HG02678 (cell line): ENCODE data around the gene PLPP2.

ENCODE experiments used
- ATAC-seq: cut with Tn5 transposase; IDR thresholded peaks from one replicate; pipeline ENCODE4 v1.9.1; 2021; ENCODE audit warnings: mild to moderate bottlenecking, moderate library complexity; ENCODE audit not compliant: unreplicated experiment

The PLPP2 gene

GRCh38 chr19:294341-294945, 3.2 kb upstream of the PLPP2 start:
- no peak for ATAC-seq

GRCh38 chr19:293436-294110, 2.4 kb upstream of the PLPP2 start:
- ATAC-seq = no peak

DNA sequence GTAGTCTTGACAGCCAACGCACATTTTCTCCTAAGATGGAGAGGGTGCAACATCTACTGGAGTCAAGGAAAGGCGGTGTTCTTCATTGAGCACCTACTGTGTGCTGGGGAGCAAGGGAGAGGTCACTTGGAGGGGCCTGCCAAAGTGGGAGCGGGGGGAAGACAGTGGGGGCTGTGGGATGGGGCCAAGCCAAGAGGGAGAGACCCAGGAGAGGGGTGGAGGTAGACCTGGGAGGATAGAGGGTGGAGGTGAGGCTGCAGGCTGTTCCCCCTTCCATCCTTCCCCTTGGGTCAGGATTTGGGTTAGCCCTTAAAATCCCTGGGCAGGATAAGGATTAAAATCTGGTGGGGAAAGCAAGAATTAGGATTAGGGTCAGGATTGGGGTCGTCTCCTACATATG, 1.7 kb upstream of the PLPP2 start:
- no peak for ATAC-seq

GRCh38 chr19:292281-292884, 1.2 kb upstream of the PLPP2 start:
- ATAC-seq = no peak

GRCh38 chr19:291561-292280, 518 bp upstream of the PLPP2 start:
- ATAC-seq = no peak

DNA sequence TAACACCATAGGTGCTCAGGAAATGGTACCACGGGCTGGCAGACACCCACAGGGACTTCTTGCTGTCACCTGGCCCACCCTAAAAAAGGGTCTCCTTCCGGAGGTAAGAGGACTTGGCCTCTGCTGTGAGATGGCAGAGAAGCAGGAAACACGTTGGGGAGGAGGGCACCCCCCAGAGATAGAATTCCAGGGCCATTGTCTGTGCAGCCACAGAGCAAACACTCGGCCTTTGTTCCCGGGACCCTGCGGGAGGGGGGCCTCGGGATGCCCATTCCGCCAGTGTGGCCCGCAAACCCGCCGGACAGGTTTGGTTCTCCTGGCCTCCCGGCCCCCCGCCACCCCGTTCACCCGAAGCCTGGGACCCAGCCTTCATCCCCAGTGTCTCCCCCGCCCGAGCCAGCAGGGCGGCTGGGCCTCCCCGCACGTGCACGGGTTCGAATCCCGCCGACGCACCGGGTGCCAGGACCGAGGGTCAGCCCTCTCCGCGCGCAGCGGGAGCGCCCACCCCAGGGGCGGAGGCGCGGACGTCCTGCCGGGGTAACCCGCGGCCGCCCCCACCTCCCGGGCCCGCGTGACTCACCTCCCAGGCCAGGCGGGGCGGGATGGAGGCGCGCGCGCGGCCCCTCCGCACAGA, 714 bp downstream of the PLPP2 start:
- no peak for ATAC-seq

- ATAC-seq = no peak
These were observed 1.4 kb downstream of the PLPP2 start for GRCh38 chr19:289651-290371.

DNA sequence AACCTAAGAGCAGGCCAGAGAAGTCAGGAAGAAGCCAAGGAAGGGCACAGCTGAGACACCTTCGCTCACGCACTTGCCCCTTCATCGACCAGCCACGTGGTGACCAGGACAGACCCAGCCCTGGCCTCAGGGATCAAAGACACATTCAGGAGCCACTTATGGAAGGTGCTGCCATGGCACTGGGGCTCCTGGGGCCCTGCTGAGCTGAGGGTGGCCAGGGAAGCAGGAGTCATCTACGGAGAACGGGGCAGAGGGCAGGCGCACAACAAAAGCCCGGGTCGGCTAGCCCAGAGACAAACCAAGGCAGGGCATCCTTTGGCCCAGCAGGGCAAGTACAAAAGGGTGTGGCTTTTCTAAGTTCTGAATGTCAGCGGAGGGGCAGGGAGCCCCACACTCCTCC, 2.3 kb downstream of the PLPP2 start:
- ATAC-seq = no peak

GRCh38 chr19:287381-287871, 3.8 kb downstream of the PLPP2 start:
- ATAC-seq = no peak

DNA sequence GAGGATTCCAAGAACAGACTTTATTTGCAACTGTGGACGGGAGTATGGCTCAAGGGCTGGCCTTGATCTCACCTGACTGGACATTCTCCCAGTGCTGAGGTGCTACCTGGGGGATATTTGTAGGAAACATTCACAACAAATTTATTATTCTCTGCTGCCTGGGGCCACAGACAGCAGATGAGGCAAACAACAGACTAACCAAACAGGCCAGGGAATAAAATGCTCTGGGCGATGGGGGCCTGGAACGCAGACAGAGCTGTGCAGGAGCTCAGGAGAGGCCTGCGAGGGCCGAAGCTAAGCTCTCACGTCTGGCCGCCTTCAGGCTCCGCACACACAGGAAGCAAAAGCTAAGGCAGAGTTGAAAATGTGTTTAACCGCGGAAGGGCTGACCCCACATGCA, 7.8 kb downstream of the PLPP2 start:
- no peak for ATAC-seq

DNA sequence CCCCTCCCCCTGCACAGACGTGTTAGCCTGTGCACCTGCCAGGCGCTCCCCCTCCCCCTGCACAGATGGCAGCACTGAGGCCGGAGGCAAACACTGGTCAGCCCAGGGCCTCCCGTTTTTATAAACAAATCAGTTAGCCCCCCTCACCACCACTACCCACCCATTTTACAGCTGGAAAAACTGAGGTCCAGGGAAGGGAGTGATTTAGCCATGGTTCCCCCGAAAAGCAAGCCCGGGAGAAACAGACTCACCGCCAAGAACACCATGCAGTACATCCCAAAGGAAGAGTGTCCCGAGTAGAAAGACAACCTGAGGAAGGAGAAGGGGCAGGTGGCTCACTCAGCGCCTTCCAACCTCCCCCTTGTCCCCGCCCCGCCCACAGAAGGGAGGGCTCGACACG, 8.7 kb downstream of the PLPP2 start:
- no peak for ATAC-seq

GRCh38 chr19:281992-282391, 9.2 kb downstream of the PLPP2 start:
- ATAC-seq = no peak

DNA sequence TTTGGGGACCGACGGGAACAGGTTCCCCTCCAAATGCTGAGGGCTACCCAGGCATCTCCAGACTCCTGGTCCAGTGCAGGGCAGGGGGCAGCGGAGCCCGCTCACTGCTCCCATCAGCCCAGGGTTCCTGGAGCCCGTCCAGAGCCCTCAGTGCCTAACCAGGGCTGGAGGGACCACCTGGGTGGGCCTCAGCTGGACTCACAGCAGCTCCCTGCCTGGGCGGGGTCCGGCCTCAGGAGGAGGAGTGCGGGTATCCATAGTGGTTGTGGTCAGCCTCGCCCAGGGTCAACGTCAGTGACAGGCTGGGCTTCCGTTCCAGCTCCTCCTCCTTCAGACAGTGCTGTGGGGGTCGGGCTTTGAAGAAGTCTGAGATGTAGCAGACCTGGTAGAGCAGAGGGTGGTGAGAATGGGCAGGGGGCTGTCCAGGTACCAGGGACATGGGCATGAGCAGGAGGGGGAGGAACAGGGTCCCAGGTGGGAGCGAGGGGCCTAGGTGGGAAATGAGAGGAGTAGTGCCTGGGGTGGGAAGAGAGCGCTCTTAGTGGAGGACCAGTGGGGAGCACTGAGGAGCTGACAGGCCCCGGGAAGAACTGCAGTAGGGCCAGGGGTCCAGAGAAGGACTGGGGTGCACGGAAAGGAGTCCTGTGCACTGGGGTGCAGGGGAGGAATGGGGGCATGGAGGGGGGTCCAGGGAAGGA, 9.9 kb downstream of the PLPP2 start:
- ATAC-seq = no peak

DNA sequence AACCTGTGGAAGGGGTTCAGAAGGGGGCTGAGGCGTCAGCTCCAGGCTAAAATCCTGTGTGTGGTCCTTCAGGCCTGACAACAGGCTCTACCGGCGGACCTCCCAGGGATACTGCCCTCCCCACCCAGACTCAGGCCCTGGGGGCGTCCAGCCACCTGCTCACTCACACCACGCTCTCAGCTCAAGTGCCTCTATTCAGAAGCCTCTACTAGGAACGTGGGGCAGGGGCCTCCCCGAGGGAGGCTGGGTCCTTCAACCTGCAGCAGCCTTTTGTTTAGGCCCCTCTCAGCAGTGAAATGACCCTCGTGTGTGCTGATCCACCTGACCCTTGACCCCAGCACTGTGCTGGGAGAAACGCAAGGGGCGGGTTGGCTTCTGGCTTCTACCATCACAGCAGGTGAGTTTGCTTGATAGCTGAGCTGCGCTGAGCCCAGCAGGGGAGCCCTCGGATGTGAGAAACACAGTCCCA, 10.6 kb downstream of the PLPP2 start:
- no peak for ATAC-seq

- no peak for ATAC-seq
These were observed 11.5 kb downstream of the PLPP2 start for GRCh38 chr19:279656-280055.

DNA sequence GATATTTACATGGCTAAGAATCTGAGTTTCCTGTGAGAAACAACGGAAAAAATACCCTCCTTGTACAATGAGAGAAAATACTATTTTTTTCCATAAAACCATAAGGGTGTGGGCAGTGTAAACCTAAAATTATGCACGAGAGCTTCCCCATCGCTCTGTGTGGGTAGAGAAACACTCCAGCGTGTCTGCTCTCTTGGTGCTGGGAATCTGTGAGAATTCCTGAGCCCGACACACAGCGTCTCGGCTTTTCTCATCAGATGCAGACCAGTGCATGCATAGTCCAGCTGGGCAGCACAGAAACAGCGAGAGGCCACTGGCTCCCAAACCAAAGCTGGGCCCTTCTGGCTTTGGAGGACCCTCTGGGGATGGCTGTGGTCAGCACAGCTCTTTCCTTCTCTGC, 12.0 kb downstream of the PLPP2 start:
- no peak for ATAC-seq

DNA sequence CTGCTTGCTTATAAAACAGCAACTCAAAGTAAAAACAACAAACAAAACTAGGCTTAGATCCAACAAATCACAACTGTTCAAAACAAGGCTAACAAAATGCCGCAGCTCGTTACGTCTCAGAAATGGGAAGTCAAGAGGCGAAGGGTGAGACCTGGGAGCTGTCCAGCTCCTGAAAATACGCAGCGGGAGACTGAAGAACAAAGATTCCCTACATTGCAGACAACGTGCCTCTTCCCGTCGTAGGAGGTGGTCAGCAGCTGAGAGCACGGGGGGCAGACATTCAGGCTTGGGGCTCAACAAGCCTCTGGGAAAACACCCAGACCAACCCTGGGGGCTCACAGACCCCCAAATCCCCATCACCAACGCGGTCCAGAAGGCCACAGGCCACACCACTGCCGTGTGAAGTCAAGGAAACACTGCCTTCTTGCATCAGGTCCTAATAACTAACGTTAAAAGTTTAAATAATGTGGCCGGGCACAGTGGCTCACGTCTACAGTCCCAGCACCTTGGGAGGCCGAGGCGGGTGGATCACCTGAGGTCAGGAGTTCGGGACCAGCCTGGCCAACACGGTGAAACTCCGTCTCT, 13.5 kb downstream of the PLPP2 start:
- no peak for ATAC-seq

GRCh38 chr19:277131-277530, 14.1 kb downstream of the PLPP2 start:
- no peak for ATAC-seq

DNA sequence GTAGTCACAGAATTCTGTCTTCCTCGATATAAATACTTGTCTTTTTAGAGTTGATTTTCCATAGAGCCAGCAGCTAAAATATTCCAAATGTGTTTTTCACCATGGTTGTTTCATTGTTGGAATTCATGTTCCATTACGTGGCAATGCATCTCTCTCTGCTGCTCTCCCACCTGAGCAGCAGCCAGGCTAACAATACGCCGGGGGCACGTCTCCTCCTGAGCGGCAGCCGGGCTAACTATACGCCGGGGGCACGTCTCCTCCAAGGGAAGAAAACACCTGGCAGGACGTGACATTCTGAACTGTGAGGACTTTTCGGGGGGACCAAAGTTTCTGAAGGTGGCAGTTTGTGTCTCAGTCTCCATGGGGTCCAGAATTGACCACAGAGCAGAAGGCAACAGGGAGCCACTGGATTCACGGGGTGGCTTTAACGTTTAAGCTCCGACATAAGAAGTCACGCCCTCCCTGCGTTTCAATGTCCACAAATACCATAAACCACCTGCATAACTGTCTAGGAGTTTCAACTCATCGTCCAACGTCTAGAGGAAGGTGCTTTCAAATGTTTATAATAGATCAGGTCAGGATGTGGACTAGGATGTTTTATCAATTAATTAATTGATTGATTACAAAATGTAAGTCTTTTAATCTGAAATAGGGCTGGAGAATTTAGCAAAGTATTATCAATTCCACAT, 15.1 kb downstream of the PLPP2 start:
- no peak for ATAC-seq
